ENCODE results near the gene PTPRA. TPM values are rescaled to one million over a fixed set of nuclear protein-coding genes. Genes with fewer than 3 reads are reported as not detected.

Gene PTPRA
- total and polyA plus RNA-seq, 2 donors (not counting 1 experiment from before 2014, with no cell fraction given): 32.1 to 64.2 TPM

GRCh38 chr20:2978519-2978918, 105.2 kb downstream of the PTPRA start:
- peaks cover 10% of the 10 kb centered on the region for H3K79me2 ChIP-seq (ENCODE audit: control insufficient read depth, insufficient read depth, low read length)
- Mint-ChIP-seq H3K4me1 (peaks cover 2% of the 10 kb centered on the region), H3K27me3 (no peaks in the 10 kb centered on the region), H3K4me3 (no peak overlapping the region), H3K9me3 (ENCODE audit: insufficient read depth) (no peaks in the 10 kb centered on the region), H3K27ac (no peak overlapping the region)
- no peak for ATAC-seq (ENCODE audit: low read depth)
- H3K27ac ChIP-seq (ENCODE audit: low read length in 2 of 2): no peak overlapping the region
- peaks cover 16% of the 10 kb centered on the region for H4K20me1 ChIP-seq (ENCODE audit: control insufficient read depth, insufficient read depth, low read length, poor library complexity, severe bottlenecking)
- H3K4me3 ChIP-seq (ENCODE audit: control extremely low read depth in 1 of 5, extremely low read depth in 1 of 5, insufficient read depth in 1 of 5, low read depth in 2 of 5, low read length in 4 of 5): no peak overlapping the region
- no peak overlapping the region for H3K9ac ChIP-seq (ENCODE audit: low read length)
- WGBS (ENCODE audit: insufficient coverage): 14% methylated on average over 1 of the region's 4 CpGs
- no peak overlapping the region for H3K4me2 ChIP-seq (replicated peaks; ENCODE audit: low read depth, low read length, poor library complexity, severe bottlenecking)
- H3K9me3 ChIP-seq (ENCODE audit: control extremely low read depth in 1 of 3, control insufficient read depth in 2 of 3, insufficient read depth in 1 of 3, low read length in 2 of 3): no peaks in the 10 kb centered on the region
- peaks cover 7 to 11% of the 10 kb centered on the region in 2 experiments for H3K36me3 ChIP-seq (replicated peaks in 1 of 2; ENCODE audit: control extremely low read depth in 1 of 2, control insufficient read depth in 1 of 2, extremely low read depth in 1 of 2, insufficient read depth in 2 of 2, low read length in 1 of 2)
- TF ChIP-seq EZH2 (IDR thresholded peaks at IDR 0.05; ENCODE audit: borderline replicate concordance, insufficient read depth, low read depth, low read length, poor library complexity, severe bottlenecking) (no peak), CTCF (IDR thresholded peaks at IDR 0.05) (no peak)
- POLR2A ChIA-PET: no interaction called here
- no peak overlapping the region for H2AFZ ChIP-seq (ENCODE audit: insufficient read depth, low read depth, low read length, poor library complexity, severe bottlenecking)
- H3K4me1 ChIP-seq (ENCODE audit: control insufficient read depth in 2 of 2, insufficient read depth in 2 of 2, low read length in 2 of 2): peaks cover 5 to 7% of the 10 kb centered on the region in 2 donors
- no peak for DNase-seq
- intact Hi-C loops (cut with micrococcal nuclease): no loop called here
- no peaks in the 10 kb centered on the region for H3K27me3 ChIP-seq (replicated peaks in 1 of 4; ENCODE audit: control extremely low read depth in 1 of 4, control insufficient read depth in 3 of 4, insufficient read depth in 4 of 4, low read length in 3 of 4)
- CTCF ChIA-PET: no interaction called here

GRCh38 chr20:2981646-2982045, 108.4 kb downstream of the PTPRA start:
- POLR2A ChIA-PET: no interaction called here
- no CpG with 5 or more reads among the region's 3 CpGs for WGBS (ENCODE audit: insufficient coverage)
- no peak overlapping the region for H2AFZ ChIP-seq (ENCODE audit: insufficient read depth, low read depth, low read length, poor library complexity, severe bottlenecking)
- H3K4me2 ChIP-seq (replicated peaks; ENCODE audit: low read depth, low read length, poor library complexity, severe bottlenecking): no peak overlapping the region
- peaks cover 10% of the 10 kb centered on the region for H3K79me2 ChIP-seq (ENCODE audit: control insufficient read depth, insufficient read depth, low read length)
- H3K27me3 ChIP-seq (replicated peaks in 1 of 4; ENCODE audit: control extremely low read depth in 1 of 4, control insufficient read depth in 3 of 4, insufficient read depth in 4 of 4, low read length in 3 of 4): no peaks in the 10 kb centered on the region
- intact Hi-C loops (cut with micrococcal nuclease): loop anchor here (10.0 kb wide), 1 partner anchor 107 kb away; the partner anchor contains the start of gene PTPRA
- peaks cover 19 to 24% of the 10 kb centered on the region in 2 donors for H3K4me1 ChIP-seq (ENCODE audit: control insufficient read depth in 2 of 2, insufficient read depth in 2 of 2, low read length in 2 of 2)
- no peaks in the 10 kb centered on the region for H3K9me3 ChIP-seq (ENCODE audit: control extremely low read depth in 1 of 3, control insufficient read depth in 2 of 3, insufficient read depth in 1 of 3, low read length in 2 of 3)
- no peak overlapping the region for H3K4me3 ChIP-seq (ENCODE audit: control extremely low read depth in 1 of 5, extremely low read depth in 1 of 5, insufficient read depth in 1 of 5, low read depth in 2 of 5, low read length in 4 of 5)
- peaks cover 2% of the 10 kb centered on the region for H3K4me1 Mint-ChIP-seq
- no peak for ATAC-seq (ENCODE audit: low read depth)
- no peak for DNase-seq
- H3K4me3 Mint-ChIP-seq: no peak overlapping the region
- CTCF ChIA-PET: interaction anchor here (0.7 kb wide), 1 partner anchor 65 kb away, joined by 3 read pairs; no protein-coding TSS in a partner anchor
- H3K36me3 ChIP-seq (replicated peaks in 1 of 2; ENCODE audit: control extremely low read depth in 1 of 2, control insufficient read depth in 1 of 2, extremely low read depth in 1 of 2, insufficient read depth in 2 of 2, low read length in 1 of 2): peaks cover 5 to 20% of the 10 kb centered on the region in 2 experiments
- no peak overlapping the region for H3K27ac Mint-ChIP-seq
- H3K9me3 Mint-ChIP-seq (ENCODE audit: insufficient read depth): no peaks in the 10 kb centered on the region
- no peak for TF ChIP-seq EZH2 (IDR thresholded peaks at IDR 0.05; ENCODE audit: borderline replicate concordance, insufficient read depth, low read depth, low read length, poor library complexity, severe bottlenecking)
- TF ChIP-seq CTCF (IDR thresholded peaks at IDR 0.05): no peak
- H3K27ac ChIP-seq (ENCODE audit: low read length in 2 of 2): no peak overlapping the region
- no peak overlapping the region for H3K9ac ChIP-seq (ENCODE audit: low read length)
- peaks cover 17% of the 10 kb centered on the region for H4K20me1 ChIP-seq (ENCODE audit: control insufficient read depth, insufficient read depth, low read length, poor library complexity, severe bottlenecking)
- no peaks in the 10 kb centered on the region for H3K27me3 Mint-ChIP-seq
